Heart left ventricle (tissue), 13 donors: ENCODE measurements around the gene HRH3.

ENCODE experiments used
- POLR2A ChIP-seq, 2 donors: fragments of 450-650 bp; IDR thresholded peaks; one replicate each; pipeline ENCODE4 v1.6.1; 2017; ENCODE audit warnings: antibody characterized with exemption in 2 of 2, mild to moderate bottlenecking in 2 of 2, moderate library complexity in 2 of 2
- TF ChIP-seq, protein P1 (sequence below), 12 donors: fragments of 200-600 bp; sonication (generic) in 4 of 12; IDR thresholded peaks; one replicate each; pipeline versions ENCODE4 v1.5.0 to v1.8.0; 2018 to 2022; ENCODE audit warnings: antibody characterized with exemption in 12 of 12, mild to moderate bottlenecking in 5 of 12
- donor health status: ischemic (EF 13 %, LVEDD 7.1; RV severe dilation, severe dysfunction).
- donor health status: DM: no; HTN: yes; CAD: no.
- donor health status: DM: no; HTN: no; CAD: no.
- donor health status: ischemic (EF 25% LVEDD 6.9; RV normal size, moderate dysfunction).
- donor health status: ischemic (EF 25% LVEDD 5.7; RV mildly dilated, moderate dysfunction).
- donor health status: ischemic (EF 35%, LVEDD 5.7; RV mildly dilated, moderate dysfunction).
- donor health status: nonischemic (EF 11% LVEDD 7.7; RV severe dilation, severe dysfunction).
- donor health status: DM: yes; HTN: yes; CAD: no.
- donor health status: PGD.
- donor health status: ischemic (EF 29% LVEDD 5.4; RV normal size, mild dysfunction).
- donor health status: nonischemic (EF 23%, LVEDD 6.1; RV moderate dilation, normal function).

DNA sequence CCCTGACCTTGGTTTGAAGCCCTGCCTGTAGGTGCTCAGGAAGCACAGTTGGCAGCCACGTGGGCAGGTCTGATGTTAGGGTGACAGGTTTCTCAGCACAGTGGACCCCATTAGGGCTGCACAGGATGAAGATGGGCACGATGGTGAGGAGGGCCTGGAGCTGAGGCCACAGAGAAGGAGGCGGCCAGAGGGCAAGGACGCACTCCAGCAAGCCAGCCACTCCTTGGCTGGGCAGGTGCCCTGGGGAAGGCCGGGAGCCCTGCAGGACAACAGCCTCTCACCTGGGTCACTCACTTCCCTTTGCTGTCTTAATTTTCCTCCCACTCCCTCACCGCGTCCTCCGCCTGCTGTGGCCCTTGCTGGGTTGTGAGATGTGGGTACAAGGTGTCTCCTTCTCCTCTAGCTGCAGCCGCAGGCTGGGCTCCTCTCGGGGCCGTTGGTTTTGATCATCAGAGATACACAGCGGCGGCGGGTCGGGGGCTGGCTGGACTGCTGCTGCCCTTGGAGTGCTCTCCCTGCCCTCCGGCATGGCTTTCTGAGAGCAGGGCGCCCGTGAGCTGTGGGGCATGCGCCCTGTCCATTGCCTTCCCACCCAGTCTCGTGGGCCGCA lies 23.9 kb upstream of the HRH3 start:
- TF ChIP-seq, protein P1, sequence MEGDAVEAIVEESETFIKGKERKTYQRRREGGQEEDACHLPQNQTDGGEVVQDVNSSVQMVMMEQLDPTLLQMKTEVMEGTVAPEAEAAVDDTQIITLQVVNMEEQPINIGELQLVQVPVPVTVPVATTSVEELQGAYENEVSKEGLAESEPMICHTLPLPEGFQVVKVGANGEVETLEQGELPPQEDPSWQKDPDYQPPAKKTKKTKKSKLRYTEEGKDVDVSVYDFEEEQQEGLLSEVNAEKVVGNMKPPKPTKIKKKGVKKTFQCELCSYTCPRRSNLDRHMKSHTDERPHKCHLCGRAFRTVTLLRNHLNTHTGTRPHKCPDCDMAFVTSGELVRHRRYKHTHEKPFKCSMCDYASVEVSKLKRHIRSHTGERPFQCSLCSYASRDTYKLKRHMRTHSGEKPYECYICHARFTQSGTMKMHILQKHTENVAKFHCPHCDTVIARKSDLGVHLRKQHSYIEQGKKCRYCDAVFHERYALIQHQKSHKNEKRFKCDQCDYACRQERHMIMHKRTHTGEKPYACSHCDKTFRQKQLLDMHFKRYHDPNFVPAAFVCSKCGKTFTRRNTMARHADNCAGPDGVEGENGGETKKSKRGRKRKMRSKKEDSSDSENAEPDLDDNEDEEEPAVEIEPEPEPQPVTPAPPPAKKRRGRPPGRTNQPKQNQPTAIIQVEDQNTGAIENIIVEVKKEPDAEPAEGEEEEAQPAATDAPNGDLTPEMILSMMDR (IDR thresholded peaks at IDR 0.05), result no peak
- no peak for TF ChIP-seq POLR2A (IDR thresholded peaks at IDR 0.05)
